PFSK-1 (cell line): Measurements from ENCODE around the gene BCL11A.

ENCODE experiments used
- POLR2AphosphoS5 ChIP-seq: IDR thresholded peaks from 2 replicates; pipeline ENCODE4 v1.6.1; 2012; ENCODE audit warnings: low read depth, mild to moderate bottlenecking, control low read depth, low read length, moderate library complexity
- REST ChIP-seq, 2 experiments: IDR thresholded peaks; 2 replicates each; pipeline versions ENCODE4 v1.6.1 to v1.8.0; 2011 to 2012; ENCODE audit warnings: low read depth in 2 of 2, low read length in 2 of 2, control low read depth in 1 of 2, inconsistent platforms in 1 of 2, mild to moderate bottlenecking in 1 of 2, moderate library complexity in 1 of 2; ENCODE audit not compliant: insufficient read depth in 1 of 2
- SIN3A ChIP-seq: IDR thresholded peaks from 2 replicates; pipeline ENCODE4 v1.6.1; 2012; ENCODE audit warnings: mild to moderate bottlenecking, low read length, moderate library complexity, borderline replicate concordance; ENCODE audit not compliant: insufficient read depth

GRCh38 chr2:60525899-60526298, 27.6 kb downstream of the BCL11A start:
- no peak for TF ChIP-seq REST (IDR thresholded peaks at IDR 0.05; ENCODE audit: insufficient read depth in 1 of 2, low read depth in 2 of 2, low read length in 2 of 2)
- TF ChIP-seq SIN3A = no peak
- TF ChIP-seq POLR2AphosphoS5 = no peak
